Embryonic facial prominence (tissue), 1 donor: ENCODE results near the gene SPSB2.

Experiments
- DNase-seq: peaks from one replicate; pipeline ENCODE4 v3.0.0-alpha.2; 2016; ENCODE audit errors: extremely low spot score

Gene SPSB2

DNA sequence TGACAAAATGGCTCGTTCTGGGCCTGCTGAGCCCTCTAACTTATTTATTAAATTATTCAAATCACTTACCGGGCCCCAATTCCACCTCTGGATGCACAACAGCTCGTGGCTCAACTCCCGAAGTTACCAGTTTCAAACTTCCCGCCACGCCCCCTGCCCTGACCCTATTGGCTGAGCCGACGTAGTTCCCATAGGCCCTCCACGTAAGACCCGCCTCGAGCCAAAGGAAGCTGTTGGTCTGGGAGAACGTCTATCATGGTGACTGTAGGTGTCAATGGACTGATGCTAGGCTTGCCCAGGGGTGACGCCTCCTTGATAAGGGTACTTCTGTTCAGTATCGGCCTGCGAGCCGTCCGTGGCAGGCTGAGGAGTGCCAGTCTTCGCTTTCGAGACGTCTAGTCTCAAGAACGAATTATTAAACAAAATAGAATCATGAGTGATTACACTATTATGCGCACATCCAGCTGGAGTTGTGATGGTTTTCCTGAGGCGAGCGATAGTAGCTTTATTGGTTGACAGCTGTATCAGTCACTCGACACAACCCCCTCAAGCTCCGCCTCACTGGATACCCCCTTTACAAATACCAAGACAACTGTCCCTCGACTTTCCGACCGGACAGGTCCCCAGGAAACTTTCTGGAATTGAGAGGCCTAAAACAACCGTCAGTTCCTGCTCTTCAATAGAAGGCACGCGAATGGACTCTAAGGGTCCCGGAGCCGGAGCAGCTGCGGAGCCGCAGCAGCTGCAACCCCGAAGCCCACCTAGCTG, 21.8 kb downstream of the SPSB2 start, which contains the start of gene CDCA3:
Gene CDCA3, minus strand, starts transcription at position 134 of the 768 bp plus-strand sequence. CDS start 334 bp downstream, outside the sequence.
- DNase-seq = peak; percentile 95

DNA sequence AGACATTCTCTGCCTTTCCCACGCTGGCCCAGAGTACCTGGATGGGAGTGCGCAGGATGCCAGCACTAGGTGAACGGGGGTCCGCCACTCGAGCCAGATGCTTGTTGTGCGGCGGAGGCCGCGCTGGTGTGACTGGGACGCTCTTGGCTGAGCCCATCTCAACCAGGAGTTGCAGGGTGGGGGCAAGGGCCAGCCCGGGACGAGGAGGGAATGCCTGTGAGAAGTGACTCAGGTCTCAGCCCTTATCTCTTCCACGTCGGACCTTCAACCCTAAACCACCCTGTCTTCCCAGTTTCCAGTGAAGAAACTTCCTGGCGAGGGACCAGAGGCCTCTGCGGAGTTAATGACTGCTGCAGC, 22.3 kb downstream of the SPSB2 start:
- no peak for DNase-seq

DNA sequence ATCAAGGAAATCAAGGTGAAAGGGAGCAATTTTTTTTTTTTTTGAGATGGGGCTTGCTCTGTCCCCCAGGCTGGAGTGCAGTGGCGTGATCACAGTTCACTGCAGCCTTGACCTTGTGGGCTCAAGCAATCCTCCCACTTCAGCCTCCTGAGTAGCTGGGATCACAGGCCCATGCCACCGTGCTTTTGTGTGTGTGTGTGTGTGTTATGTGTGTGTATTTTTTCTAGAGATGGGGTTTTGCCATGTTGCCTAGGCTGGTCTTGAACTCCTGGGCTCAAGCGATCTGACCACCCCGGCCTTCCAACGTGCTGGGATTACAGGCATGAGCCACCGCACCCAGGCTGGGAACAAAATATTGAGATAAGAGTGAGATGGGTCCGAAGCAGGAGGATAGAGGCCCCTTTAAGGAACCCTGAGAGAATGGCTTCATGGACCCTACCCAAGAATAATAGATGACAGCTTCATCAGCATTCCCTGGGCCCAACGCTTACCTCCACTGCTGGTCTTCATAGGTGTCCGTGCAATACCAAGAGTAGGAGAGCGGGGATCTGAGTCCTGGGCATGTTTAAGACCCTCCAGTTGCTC, 23.0 kb downstream of the SPSB2 start:
- DNase-seq = no peak

DNA sequence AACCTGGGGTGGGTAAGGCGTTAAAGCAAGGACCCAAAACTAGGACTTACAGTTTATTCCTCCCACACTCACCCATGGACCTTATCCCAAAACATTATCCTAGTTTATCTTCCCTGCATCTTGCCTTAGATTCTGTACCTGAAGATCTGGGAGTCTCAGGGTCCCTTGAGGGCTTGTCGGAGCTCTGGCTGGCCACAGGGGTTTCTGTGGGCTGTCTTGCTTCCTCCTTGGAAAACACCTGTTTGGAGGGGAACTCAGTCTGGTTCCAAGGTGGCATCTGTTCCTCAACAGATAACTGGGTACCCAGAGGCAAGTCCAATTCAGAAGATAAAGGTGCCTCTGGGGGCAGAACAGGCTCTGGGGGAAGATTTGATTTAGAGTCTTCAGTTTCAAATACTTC, 23.7 kb downstream of the SPSB2 start:
- DNase-seq = no peak

DNA sequence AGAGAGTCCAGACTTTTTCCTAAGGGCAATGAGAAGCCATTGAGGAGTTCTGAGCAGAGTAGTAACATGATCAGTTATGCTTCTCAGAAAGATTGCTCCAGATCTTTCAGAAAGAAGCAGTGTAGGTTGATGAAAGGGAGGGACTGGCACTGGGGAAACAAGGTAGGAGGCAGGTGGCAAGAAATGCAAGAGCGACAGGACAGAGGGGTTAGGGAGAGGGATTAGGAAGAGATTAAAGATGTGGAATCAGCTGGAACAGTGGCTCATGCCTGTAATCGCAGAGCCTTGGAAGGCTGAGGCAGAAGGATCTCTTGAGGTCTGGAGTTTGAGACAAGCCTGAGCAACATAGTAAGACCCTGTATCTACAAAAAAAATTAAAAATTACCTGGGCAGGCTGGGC, 25.4 kb downstream of the SPSB2 start:
- DNase-seq = no peak

DNA sequence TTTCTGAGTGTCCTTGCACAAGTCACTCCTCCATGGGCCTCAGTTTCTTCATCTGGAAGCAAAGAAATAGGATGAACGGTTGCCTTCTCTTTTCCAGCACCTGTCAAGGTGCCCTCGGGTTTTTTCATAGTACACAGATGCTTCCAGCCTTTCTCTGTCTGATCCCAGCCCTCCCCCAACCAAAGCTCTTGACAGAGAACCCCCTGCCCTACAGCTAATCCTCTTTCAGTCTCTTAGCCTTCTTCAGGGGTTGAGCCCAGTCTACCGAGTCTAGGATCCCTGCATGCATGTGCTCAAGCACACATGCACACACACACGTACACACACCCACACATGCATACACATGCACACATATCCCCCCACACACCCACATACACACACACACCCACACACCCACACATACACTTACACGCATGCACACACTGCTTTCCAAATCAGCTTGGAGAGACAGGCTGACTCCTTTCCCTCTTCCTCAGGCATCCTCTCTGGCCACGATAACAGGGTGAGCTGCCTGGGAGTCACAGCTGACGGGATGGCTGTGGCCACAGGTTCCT, 26.7 kb downstream of the SPSB2 start:
- no peak for DNase-seq

DNA sequence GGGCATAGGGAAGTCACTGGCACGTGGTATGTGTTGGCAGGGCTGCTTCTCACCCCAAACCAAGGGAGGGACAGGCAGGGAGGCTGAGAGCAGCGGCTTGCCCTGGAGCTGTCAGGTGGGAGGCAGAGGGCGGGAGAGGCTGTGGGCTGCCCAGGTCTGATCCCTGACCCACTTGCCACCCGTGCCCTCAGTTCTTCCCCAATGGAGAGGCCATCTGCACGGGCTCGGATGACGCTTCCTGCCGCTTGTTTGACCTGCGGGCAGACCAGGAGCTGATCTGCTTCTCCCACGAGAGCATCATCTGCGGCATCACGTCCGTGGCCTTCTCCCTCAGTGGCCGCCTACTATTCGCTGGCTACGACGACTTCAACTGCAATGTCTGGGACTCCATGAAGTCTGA, 27.7 kb downstream of the SPSB2 start:
- no peak for DNase-seq

DNA sequence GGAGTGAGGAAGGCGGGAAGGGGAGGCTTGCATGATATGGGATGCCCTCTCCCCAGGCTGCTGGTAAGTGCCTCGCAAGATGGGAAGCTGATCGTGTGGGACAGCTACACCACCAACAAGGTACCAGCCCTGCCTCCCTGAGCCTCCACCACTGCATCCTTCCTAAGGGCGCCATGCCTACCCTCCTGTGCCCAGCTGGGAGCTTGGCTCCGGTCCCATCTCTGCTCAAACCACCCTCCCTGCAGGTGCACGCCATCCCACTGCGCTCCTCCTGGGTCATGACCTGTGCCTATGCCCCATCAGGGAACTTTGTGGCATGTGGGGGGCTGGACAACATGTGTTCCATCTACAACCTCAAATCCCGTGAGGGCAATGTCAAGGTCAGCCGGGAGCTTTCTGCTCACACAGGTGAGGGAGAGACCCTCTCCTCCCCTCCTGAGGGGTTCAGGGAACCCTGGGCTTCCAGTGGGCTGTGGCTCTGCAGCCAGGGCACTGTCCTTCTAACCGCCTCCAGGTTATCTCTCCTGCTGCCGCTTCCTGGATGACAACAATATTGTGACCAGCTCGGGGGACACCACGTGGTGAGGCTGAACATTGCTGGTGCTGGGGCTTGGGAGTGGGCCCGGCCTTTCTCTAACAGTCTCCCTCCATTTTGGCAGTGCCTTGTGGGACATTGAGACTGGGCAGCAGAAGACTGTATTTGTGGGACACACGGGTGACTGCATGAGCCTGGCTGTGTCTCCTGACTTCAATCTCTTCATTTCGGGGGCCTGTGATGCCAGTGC, 29.8 kb downstream of the SPSB2 start:
- no peak for DNase-seq

DNA sequence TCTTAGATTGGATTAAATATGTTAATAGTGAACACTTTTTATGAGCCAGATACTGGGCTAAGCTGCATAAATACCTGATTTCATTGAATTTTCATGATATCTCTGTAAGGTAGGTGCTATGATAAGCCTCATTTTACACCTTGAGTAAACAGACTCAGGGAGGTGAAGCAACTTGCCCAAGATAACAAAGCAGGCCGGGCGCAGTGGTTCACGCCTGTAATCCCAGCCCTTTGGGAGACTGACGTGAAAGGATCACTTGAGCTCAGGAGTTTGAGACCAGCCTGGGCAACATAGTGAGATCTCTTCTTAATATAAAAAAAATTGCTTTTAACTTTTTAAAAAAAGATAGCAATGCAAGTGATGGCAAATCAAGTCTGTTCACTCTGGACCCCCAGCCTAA, 31.0 kb downstream of the SPSB2 start:
- no peak for DNase-seq

DNA sequence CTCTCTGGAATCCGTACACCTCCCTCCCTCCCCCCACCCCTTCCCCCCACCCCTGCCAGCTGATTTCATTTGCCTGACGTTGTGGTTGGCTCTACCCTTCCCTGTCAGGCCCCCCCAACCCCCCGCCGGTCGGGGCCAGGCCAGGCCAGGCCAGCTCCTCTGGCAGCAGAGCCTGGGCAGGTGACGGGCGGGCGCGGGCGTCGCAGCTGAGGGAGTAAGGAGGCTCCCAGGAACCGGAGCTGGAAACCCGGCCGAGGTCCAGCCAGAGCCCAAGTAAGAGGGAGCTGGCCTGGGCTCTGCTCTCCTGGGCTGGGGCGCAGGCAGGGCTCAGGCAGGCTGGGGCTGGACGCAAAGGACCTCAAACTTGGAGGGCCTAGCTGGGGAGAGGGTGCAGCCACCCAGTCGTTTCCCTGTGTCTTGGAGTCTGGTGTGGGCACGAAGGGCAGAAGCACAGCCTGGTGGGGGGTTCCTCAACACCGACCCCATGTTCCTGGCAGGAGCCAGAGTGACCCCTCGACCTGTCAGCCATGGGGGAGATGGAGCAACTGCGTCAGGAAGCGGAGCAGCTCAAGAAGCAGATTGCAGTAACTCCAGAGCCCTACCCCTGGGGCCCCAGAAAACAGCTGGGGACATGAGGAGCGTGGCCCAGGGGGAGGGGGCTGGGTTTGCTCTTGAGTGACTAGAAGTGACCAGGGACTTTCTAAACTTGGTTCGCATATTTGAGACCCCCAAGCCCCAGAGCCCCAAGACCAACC, 32.2 kb downstream of the SPSB2 start, which contains the start of gene GNB3:
Gene GNB3, plus strand, starts transcription at position 165 of the 755 bp plus-strand sequence. Its CDS starts 363 bp downstream, at position 528.
- DNase-seq = no peak

DNA sequence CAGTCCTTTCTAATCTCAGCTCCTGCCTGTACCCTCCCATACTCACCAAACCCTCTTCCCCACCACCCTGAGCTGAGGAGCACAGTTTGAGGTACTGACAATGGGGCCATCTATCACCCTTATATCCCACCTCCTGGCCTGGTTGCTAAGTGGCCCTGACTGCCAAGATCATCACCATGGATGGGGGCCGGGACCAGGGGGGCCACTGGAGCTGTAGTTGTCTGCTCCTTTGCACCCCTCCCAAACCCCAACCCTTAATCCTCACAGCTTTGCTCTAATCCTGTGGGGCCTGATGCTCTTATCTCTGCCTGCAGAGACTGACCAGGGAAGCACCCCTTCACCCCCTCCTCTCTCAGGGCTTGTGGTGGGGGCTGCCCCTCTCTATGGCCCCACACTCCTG, 32.8 kb downstream of the SPSB2 start:
- DNase-seq = no peak

DNA sequence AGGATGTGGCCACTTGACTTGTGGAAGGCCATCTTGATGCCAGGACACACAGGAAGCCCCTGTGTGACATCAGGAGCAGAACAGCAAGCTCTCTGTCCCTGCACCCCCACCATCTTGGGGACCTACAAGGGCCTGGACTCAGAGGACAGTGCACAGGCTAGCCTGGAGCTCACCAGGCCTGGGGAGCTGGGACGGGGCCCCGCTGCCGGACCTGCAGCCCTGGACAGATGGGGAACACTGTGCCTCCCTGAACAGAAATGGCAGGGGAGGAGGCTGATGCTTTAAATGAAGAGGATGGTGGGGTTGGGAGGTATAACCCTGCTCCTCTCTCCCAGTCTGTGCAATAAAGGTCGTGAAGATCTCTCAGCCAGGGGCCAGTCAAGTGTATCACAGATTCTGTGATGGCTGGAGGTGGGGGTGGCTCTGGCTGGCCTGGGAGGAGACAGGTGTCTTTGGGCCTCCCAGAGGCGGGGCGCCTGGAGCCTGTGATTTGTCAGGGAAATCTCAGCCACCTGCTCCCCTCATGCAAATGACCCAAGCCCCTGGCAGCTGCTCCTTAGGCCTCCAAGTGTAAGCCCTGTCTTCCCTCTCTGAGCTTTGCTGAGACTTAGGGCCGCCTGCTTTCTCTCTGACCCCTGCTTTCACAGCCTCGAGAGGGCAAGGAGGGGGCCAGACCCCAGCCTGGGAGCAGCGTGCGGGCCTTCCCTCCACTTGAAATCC, 33.5 kb downstream of the SPSB2 start:
- DNase-seq = no peak

DNA sequence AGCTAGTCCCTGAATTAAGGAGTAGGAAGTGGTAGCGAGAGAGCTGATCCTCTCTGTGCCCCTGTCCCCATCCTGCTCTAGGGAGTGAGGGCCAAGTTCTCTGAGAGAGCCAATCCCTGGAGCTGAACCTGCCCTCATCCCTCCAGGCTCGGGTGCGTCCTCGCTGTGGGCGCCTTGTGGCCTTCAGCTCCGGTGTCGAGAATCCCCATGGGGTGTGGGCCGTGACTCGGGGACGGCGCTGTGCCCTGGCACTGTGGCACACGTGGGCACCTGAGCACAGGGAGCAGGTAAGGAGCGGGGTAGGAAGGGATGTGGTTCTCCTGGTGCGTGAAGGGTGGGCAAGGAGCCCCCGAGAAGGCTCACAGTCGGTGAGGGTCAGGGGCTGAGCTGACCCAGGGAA, 34.2 kb downstream of the SPSB2 start:
- DNase-seq = no peak

DNA sequence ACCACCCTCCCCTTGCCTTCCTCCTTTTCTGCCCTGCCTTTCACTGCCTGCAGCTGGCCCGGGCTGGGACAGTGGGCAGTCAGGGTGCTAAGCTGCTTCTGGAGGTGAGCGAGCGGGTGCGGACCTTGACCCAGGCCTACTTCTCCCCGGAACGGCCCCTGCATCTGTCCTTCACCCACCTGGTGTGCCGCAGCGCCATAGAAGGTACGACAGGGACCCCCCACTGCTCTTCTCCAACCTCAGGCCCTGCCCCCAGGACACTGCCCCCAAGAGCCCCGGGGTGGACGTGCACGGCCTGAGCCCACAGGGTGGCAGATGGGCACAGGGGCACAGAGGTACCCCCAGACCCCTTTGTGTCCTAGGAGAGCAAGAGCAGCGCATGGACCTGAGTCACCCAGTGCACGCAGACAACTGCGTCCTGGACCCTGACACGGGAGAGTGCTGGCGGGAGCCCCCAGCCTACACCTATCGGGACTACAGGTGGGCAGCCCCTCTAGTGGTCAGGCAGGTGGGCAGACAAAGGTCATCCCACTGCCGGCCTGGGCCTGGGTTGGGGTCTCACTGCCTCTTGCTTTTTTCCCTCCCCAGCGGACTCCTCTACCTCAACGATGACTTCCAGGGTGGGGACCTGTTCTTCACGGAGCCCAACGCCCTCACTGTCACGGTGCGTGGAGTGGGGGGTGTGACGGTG, 35.6 kb downstream of the SPSB2 start:
- DNase-seq = no peak

DNA sequence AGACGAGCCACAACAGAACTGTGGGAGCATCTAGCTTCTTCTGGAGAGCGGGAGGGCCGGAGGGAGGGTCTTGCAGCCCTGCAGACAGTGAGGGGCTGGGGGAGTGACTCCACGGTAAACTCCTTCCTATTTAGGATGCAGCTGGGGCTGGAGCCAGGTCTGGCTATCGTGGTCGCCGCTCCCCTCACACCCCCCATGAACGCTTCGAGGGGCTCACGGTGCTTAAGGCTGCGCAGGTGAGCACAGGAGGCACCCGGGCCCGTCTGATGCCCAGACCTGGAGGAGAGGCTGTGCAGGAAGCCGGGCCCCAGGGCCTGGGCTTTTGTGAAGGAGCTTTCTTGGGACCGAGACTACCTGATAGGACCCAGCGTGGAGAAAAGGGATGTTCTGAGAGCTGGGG, 36.3 kb downstream of the SPSB2 start:
- no peak for DNase-seq

DNA sequence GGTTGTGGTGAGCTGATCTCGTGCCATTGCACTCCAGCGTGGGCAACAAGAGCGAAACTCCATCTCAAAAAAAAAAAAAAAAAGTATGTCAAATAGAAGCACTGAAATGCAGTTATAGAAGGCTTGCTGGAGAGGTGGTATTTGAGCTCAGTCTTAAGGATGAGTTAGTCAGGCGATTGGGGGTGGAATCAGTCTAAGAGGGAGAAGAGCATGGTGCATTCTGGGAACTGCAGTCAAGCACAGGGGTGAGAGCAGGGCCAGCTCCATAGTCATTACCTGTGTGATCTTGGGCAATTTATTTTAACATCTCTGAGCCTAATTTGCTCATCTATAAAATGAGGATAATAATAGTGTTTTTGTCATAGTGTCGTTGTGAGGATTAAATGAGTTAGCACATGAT, 38.2 kb downstream of the SPSB2 start:
- no peak for DNase-seq

DNA sequence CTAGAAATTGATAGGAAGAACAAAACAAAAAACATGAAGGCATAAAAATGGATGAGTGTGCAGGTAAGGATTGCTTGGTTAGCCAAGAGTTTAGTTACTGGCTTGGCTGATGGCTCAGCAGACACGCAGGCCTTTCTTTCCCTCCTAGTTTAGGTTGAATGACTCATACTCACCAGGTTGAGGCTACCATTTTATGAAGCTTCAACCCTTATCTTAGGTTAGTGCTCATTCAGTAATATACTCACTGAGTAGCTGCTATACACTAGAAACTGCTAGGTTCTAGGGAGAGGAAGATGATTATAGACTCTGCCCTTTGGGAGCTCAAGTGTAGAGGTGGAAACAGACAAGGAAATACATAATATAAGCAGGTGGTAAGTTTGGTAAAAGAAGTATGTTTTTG, 38.8 kb downstream of the SPSB2 start:
- DNase-seq = no peak

DNA sequence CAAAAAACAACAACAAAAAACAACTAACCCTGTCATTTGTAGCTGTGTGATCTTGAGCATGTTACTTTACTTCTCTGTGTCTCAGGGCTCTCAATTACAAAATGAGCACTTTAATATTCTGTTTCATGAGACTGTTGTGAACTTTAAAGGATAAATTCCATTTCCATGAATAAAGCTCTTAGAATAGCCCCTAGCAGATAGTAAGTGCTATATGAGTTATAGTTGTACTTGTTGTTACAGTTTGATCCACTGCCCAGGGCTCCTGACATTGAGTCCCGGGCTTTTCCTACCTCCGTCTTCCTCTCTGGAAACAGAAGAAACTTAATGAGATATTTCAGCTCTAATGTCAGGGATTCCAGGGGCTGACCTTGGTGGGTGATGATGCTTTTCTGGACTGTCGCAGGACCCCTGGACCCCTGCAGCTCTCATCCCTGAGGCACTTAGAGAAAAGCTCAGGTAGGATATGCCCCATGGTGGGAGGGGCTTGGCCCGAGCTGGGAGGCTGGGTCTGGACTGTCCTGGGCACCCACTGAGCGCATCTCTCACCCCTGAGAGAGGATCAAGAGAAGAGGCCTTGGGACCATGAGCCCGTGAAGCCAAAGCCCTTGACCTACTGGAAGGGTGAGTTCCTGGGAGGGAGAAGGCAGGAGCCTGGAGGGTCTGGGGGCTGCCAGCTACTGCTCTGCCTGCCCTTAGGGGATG, 39.8 kb downstream of the SPSB2 start:
- no peak for DNase-seq

DNA sequence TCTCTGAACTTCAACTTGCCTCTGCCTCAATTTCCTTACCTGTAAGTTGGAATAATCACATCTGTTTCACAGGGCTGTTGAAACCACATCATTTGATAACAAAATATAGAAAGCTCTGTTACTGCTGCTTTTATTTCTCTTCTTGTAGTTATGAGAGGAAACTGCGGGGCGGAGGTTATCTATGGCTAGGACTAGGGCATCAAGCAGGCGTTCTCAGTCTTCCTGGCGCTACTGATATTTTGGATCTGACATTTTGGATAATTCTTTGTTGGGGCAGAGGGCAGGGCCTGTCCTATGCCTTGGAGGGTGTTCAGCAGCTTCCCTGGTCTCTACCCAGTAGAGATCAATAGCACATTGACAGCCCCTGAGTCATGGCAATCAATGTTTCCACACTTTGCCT, 41.0 kb downstream of the SPSB2 start:
- DNase-seq = no peak

DNA sequence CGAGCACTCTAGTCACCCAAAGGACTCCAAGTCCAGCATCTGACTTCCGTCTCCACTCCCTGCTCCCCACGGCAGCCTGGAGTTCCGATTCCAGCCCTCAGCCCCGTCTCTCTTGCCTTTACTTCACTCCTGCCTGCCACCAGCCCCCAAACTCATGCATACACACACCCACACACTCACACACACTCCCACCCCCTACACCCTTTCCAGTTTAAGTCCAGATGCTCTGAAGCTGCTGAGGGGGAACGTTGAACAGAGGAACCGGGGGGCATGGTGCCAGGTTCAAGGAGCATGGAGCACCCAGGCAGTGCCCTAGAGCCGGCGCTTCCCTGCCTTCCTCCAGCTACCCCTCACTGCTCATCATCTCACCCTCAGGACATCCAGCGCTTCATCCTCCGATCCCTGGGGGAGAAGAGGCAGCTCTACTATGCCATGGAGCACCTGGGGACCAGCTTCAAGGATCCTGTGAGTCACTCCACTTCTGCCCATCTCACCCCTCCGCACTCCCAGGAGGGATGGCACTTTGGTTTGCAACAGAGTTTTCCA, 41.6 kb downstream of the SPSB2 start:
- DNase-seq = no peak
